Loucy (cell line): ENCODE data around the gene ARHGAP15.

Source experiments
- EZH2phosphoT487 ChIP-seq: fragments of 200-600 bp; IDR thresholded peaks from 2 replicates; pipeline ENCODE4 v1.6.1; 2018; ENCODE audit warnings: antibody characterized with exemption, mild to moderate bottlenecking, moderate library complexity, borderline replicate concordance
- TF ChIP-seq, protein P1 (sequence below): fragments of 200-600 bp; sonication (generic); conservative IDR thresholded peaks from 2 replicates; pipeline ENCODE4 v1.5.1; 2014; ENCODE audit warnings: mild to moderate bottlenecking, antibody characterized with exemption, low read length

DNA sequence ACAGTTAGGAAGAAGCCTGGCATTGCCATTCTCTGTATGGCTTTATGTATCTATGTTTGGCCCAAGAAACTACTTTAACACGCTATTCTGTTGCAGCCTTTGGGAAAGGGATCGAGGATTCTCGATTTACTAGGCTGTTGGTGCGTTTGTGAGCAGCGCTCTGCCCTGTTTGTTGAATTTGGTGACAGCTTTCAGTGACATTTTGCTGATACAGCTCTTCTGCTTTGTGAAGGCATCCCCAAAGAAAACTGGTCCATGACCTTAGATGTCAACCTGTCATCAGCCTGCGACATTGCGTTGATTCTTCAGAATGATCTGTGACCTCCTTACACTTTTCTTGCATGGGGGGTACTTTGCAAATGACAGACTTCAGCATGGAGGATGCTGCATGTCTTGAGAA, 431.5 kb downstream of the ARHGAP15 start:
- TF ChIP-seq, protein P1, sequence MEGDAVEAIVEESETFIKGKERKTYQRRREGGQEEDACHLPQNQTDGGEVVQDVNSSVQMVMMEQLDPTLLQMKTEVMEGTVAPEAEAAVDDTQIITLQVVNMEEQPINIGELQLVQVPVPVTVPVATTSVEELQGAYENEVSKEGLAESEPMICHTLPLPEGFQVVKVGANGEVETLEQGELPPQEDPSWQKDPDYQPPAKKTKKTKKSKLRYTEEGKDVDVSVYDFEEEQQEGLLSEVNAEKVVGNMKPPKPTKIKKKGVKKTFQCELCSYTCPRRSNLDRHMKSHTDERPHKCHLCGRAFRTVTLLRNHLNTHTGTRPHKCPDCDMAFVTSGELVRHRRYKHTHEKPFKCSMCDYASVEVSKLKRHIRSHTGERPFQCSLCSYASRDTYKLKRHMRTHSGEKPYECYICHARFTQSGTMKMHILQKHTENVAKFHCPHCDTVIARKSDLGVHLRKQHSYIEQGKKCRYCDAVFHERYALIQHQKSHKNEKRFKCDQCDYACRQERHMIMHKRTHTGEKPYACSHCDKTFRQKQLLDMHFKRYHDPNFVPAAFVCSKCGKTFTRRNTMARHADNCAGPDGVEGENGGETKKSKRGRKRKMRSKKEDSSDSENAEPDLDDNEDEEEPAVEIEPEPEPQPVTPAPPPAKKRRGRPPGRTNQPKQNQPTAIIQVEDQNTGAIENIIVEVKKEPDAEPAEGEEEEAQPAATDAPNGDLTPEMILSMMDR, result no peak
- TF ChIP-seq EZH2phosphoT487, result no peak
